HCT116 (cell line): ENCODE results near the gene LSP1.

Source experiments
- CEBPB ChIP-seq: IDR thresholded peaks from 2 replicates; pipeline ENCODE4 v1.6.1; 2012; ENCODE audit warnings: low read depth
- CTCF ChIP-seq, 3 experiments: fragments of 200-600 bp in 1 of 3; sonication (generic) in 1 of 3; IDR thresholded peaks in 2 of 3; conservative IDR thresholded peaks in 1 of 3; 2 replicates each; pipeline ENCODE4 v1.5.1; 2012 to 2017; ENCODE audit warnings: low read depth in 2 of 3, low read length in 2 of 3, antibody characterized with exemption in 1 of 3, borderline replicate concordance in 1 of 3, control low read depth in 1 of 3, mild to moderate bottlenecking in 1 of 3, mixed read lengths in 1 of 3, mixed run types in 1 of 3, moderate library complexity in 1 of 3; ENCODE audit not compliant: insufficient read depth in 1 of 3

DNA sequence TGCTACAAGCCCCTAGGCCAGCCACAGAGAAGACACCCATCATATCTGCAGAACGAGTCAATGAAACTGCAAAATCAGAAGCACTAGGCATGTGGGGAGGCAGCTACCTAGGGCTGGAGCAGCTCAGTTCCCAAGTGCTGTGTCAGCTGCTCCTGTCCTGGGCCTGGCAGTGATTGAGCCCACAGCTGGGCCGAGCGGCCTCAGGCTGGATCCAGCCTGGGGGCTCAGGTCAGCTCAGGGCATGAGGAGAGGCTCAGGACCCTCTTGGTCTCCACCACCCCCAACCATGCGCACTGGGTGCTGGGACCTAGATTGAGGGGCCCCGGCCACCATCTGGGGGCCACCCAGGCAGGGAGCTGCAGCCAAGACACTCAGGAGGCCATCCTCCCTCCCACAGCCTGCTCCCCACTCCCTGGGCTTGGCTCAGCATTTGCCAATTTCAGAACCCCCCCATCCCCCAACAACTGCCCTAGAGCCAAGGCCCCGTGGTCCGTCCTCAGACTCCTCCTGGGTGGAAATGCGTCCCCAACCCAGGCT is 64.2 kb downstream of the LSP1 start:
- TF ChIP-seq CEBPB (no peak), CTCF (IDR thresholded peaks at IDR 0.05 in 2 of 3, conservative IDR thresholded peaks at IDR 0.05 in 1 of 3; ENCODE audit: borderline replicate concordance in 1 of 3, insufficient read depth in 1 of 3, low read depth in 2 of 3, low read length in 2 of 3) (no peak)
